ENCODE results near the gene CLGN. TPM values are rescaled to one million over a fixed set of nuclear protein-coding genes. Genes with fewer than 3 reads are reported as not detected.
A peak's percentile ranks its signal among the peaks of the same experiment; 100 is the strongest.

CLGN gene
- total RNA-seq, 1 experiment from 2014 or later: 0.35 TPM

- CTCF ChIA-PET: interaction anchor here (1.1 to 1.2 kb wide), 2 partner anchors 14 to 151 kb away, joined by 3 to 5 read pairs; partner anchors contain the start of gene ELMOD2
- intact Hi-C loops (cut with micrococcal nuclease; ENCODE audit: unreplicated experiment): loop anchor here (1.0 to 5.0 kb wide), 2 partner anchors 151 to 921 kb away; partner anchors contain the start of genes ELMOD2 and RAB33B
- peak; percentile 96 to 99 for DNase-seq
- peak within 1 kb of the TSS; percentile 93 for H2AFZ ChIP-seq
- no peaks in the 10 kb centered on the region for H3K27me3 ChIP-seq (ENCODE audit: insufficient read depth, low read depth)
- H3K4me2 ChIP-seq: peak within 1 kb of the TSS; percentile 94
- H3K27ac ChIP-seq: peak within 1 kb of the TSS; percentile 81
- H3K79me2 ChIP-seq (ENCODE audit: low read depth): peaks cover 45% of the 10 kb centered on the region
- H3K9me2 ChIP-seq (ENCODE audit: insufficient read depth): no peaks in the 10 kb centered on the region
- peaks cover 25% of the 10 kb centered on the region for H3K4me1 ChIP-seq (replicated peaks; ENCODE audit: insufficient read depth)
- peaks cover 6% of the 10 kb centered on the region; the same call in 1 of the 2 replicates for H4K20me1 ChIP-seq (ENCODE audit: insufficient read depth)
- H3K36me3 ChIP-seq (ENCODE audit: low read depth): no peaks in the 10 kb centered on the region
- no peaks in the 10 kb centered on the region for H3K9me3 ChIP-seq (ENCODE audit: insufficient read depth, low read depth)
- BruUV-seq (replicated peaks): TSS peak; percentile 46
- peak within 1 kb of the TSS; percentile 81 for H3K4me3 ChIP-seq
- TF ChIP-seq CTCF (conservative IDR thresholded peaks at IDR 0.05) (no peak), EZH2 (IDR thresholded peaks at IDR 0.05; ENCODE audit: low read depth) (no peak)
- H3F3A ChIP-seq (ENCODE audit: insufficient read depth, low read depth): peaks cover 21% of the 10 kb centered on the region; the same call in 1 of the 2 replicates
- POLR2A ChIA-PET (ENCODE audit: unreplicated experiment): interaction anchor here (0.5 to 0.9 kb wide), 9 partner anchors 158 to 1071 kb away, joined by 3 to 8 read pairs (median 4); partner anchors contain the start of gene TBC1D9
These were observed 53.9 kb downstream of the CLGN start, which contains the start of gene SCOC for GRCh38 chr4:140373328-140374129. TSS of gene SCOC (plus strand) at chr4:140373646. CDS start at chr4:140379171, 5,525 bp downstream.

GRCh38 chr4:140372751-140373327, 54.6 kb downstream of the CLGN start:
- no peaks in the 10 kb centered on the region for H3K9me2 ChIP-seq (ENCODE audit: insufficient read depth)
- peaks cover 42% of the 10 kb centered on the region for H3K79me2 ChIP-seq (ENCODE audit: low read depth)
- peak overlapping the region; percentile 83 for H3K4me2 ChIP-seq
- peaks cover 31% of the 10 kb centered on the region for H3K4me1 ChIP-seq (replicated peaks; ENCODE audit: insufficient read depth)
- H3K27ac ChIP-seq: peak overlapping the region; percentile 81
- DNase-seq: no peak
- TSS peak; percentile 94 for BruUV-seq (replicated peaks)
- peak overlapping the region; percentile 93 for H2AFZ ChIP-seq
- intact Hi-C loops (cut with micrococcal nuclease; ENCODE audit: unreplicated experiment): loop anchor here (1.0 to 5.0 kb wide), 2 partner anchors 151 to 921 kb away; partner anchors contain the start of genes ELMOD2 and RAB33B
- H4K20me1 ChIP-seq (ENCODE audit: insufficient read depth): peaks cover 6% of the 10 kb centered on the region; the same call in 1 of the 2 replicates
- H3K4me3 ChIP-seq: peak overlapping the region; percentile 69
- ChIA-PET POLR2A (ENCODE audit: unreplicated experiment) (interaction anchor here (0.5 to 0.9 kb wide), 12 partner anchors 53 to 1070 kb away, joined by 3 to 8 read pairs (median 4); partner anchors contain the start of genes ELMOD2 and TBC1D9), CTCF (interaction anchor here (1.1 to 1.2 kb wide), 2 partner anchors 13 to 151 kb away, joined by 3 to 5 read pairs; partner anchors contain the start of gene ELMOD2)
- no peak for TF ChIP-seq EZH2 (IDR thresholded peaks at IDR 0.05; ENCODE audit: low read depth)
- 0 out of 2 replicates have a peak, but pooled peaks have one; percentile 16 for TF ChIP-seq CTCF (conservative IDR thresholded peaks at IDR 0.05)
- no peaks in the 10 kb centered on the region for H3K27me3 ChIP-seq (ENCODE audit: insufficient read depth, low read depth)
- H3F3A ChIP-seq (ENCODE audit: insufficient read depth, low read depth): peaks cover 21% of the 10 kb centered on the region
- H3K36me3 ChIP-seq (ENCODE audit: low read depth): no peaks in the 10 kb centered on the region
- H3K9me3 ChIP-seq (ENCODE audit: insufficient read depth, low read depth): no peaks in the 10 kb centered on the region

GRCh38 chr4:140368686-140369085, 58.8 kb downstream of the CLGN start:
- Histone ChIP-seq H2AFZ (no peak overlapping the region), H3K27ac (no peak overlapping the region), H3K4me1 (replicated peaks; ENCODE audit: insufficient read depth) (peaks cover 26% of the 10 kb centered on the region), H3K9me2 (ENCODE audit: insufficient read depth) (no peaks in the 10 kb centered on the region), H4K20me1 (ENCODE audit: insufficient read depth) (no peaks in the 10 kb centered on the region), H3K27me3 (ENCODE audit: insufficient read depth, low read depth) (no peaks in the 10 kb centered on the region), H3K9me3 (ENCODE audit: insufficient read depth, low read depth) (no peaks in the 10 kb centered on the region), H3K79me2 (ENCODE audit: low read depth) (peaks cover under 1% of the 10 kb centered on the region; the same call in 1 of the 2 replicates), H3K4me2 (no peak overlapping the region), H3K36me3 (ENCODE audit: low read depth) (no peaks in the 10 kb centered on the region), H3F3A (ENCODE audit: insufficient read depth, low read depth) (peaks cover 14% of the 10 kb centered on the region), H3K4me3 (no peak overlapping the region)
- TF ChIP-seq EZH2 (IDR thresholded peaks at IDR 0.05; ENCODE audit: low read depth) (no peak), CTCF (conservative IDR thresholded peaks at IDR 0.05) (no peak)
- ChIA-PET POLR2A (ENCODE audit: unreplicated experiment) (interaction anchor here (0.6 to 0.7 kb wide), 4 partner anchors 388 to 1068 kb away, joined by 3 to 5 read pairs (median 4); partner anchors contain the start of gene NAA15), CTCF (interaction anchor here (0.6 to 1.7 kb wide), 2 partner anchors 9 to 271 kb away, joined by 3 to 8 read pairs; no protein-coding TSS in a partner anchor)
- no peak for DNase-seq
- BruUV-seq (replicated peaks): no TSS peak
- intact Hi-C loops (cut with micrococcal nuclease; ENCODE audit: unreplicated experiment): loop anchor here (10.0 kb wide), 2 partner anchors 386 to 786 kb away; partner anchors contain the start of gene TBC1D9

Data from PC-9 (cell line).